HEK293 (cell line): Measurements from ENCODE around the gene UCKL1.

ENCODE experiments used
- BCL11A ChIP-seq: fragments of 450-650 bp; formaldehyde crosslinking; IDR thresholded peaks from 2 replicates; pipeline ENCODE4 v1.5.1; 2016; ENCODE audit warnings: low read depth, missing biosample characterization, missing genetic modification characterization
- FEZF1 ChIP-seq: fragments of 450-650 bp; formaldehyde crosslinking; IDR thresholded peaks from 2 replicates; pipeline ENCODE4 v1.5.1; 2016; ENCODE audit warnings: missing biosample characterization, missing genetic modification characterization
- GLI4 ChIP-seq: fragments of 450-650 bp; formaldehyde crosslinking; IDR thresholded peaks from 2 replicates; pipeline ENCODE4 v1.5.1; 2016; ENCODE audit warnings: missing biosample characterization, missing genetic modification characterization
- HOXA7 ChIP-seq: sonication (generic); formaldehyde crosslinking; IDR thresholded peaks from 2 replicates; pipeline ENCODE4 v1.8.1; 2022; ENCODE audit warnings: missing genetic modification reagents, borderline replicate concordance
- KLF1 ChIP-seq: fragments of 450-650 bp; formaldehyde crosslinking; IDR thresholded peaks from 2 replicates; pipeline ENCODE4 v1.5.1; 2016; ENCODE audit warnings: missing biosample characterization, missing genetic modification characterization
- OSR2 ChIP-seq: fragments of 450-650 bp; formaldehyde crosslinking; IDR thresholded peaks from 2 replicates; pipeline ENCODE4 v1.5.1; 2016; ENCODE audit warnings: missing biosample characterization, missing genetic modification characterization
- OVOL3 ChIP-seq: fragments of 450-650 bp; formaldehyde crosslinking; IDR thresholded peaks from 2 replicates; pipeline ENCODE4 v1.5.1; 2016; ENCODE audit warnings: missing biosample characterization, missing genetic modification characterization
- SALL2 ChIP-seq: fragments of 450-650 bp; formaldehyde crosslinking; IDR thresholded peaks from 2 replicates; pipeline ENCODE4 v1.5.0; 2017; ENCODE audit warnings: missing biosample characterization, mild to moderate bottlenecking, missing genetic modification characterization, borderline replicate concordance
- TRIM28 ChIP-seq: IDR thresholded peaks from 2 replicates; pipeline ENCODE4 v1.6.1; 2011; ENCODE audit warnings: low read length, control low read depth, borderline replicate concordance
- YY1 ChIP-seq: fragments of 450-650 bp; formaldehyde crosslinking; IDR thresholded peaks from 2 replicates; pipeline ENCODE4 v1.5.1; 2018; ENCODE audit warnings: missing biosample characterization, missing genetic modification characterization
- ZBTB20 ChIP-seq: fragments of 450-650 bp; formaldehyde crosslinking; IDR thresholded peaks from 2 replicates; pipeline ENCODE4 v1.5.1; 2016; ENCODE audit warnings: missing biosample characterization, missing genetic modification characterization
- ZBTB6 ChIP-seq: fragments of 450-650 bp; formaldehyde crosslinking; IDR thresholded peaks from 2 replicates; pipeline ENCODE4 v1.5.1; 2017; ENCODE audit warnings: missing biosample characterization, missing genetic modification characterization
- ZFP37 ChIP-seq: fragments of 450-650 bp; formaldehyde crosslinking; IDR thresholded peaks from 2 replicates; pipeline ENCODE4 v1.5.1; 2016; ENCODE audit warnings: missing biosample characterization, missing genetic modification characterization
- ZNF184 ChIP-seq: fragments of 450-650 bp; IDR thresholded peaks from 2 replicates; pipeline ENCODE4 v1.5.1; 2018; ENCODE audit warnings: missing biosample characterization, mild to moderate bottlenecking, missing genetic modification characterization
- ZNF248 ChIP-seq: fragments of 450-650 bp; formaldehyde crosslinking; IDR thresholded peaks from 2 replicates; pipeline ENCODE4 v1.5.1; 2017; ENCODE audit warnings: missing biosample characterization, missing genetic modification characterization
- ZNF266 ChIP-seq: fragments of 450-650 bp; formaldehyde crosslinking; IDR thresholded peaks from 2 replicates; pipeline ENCODE4 v1.5.1; 2016; ENCODE audit warnings: missing biosample characterization, missing genetic modification characterization, low read depth
- ZNF292 ChIP-seq: fragments of 450-650 bp; formaldehyde crosslinking; IDR thresholded peaks from 2 replicates; pipeline ENCODE4 v1.5.1; 2016; ENCODE audit warnings: low read depth, missing biosample characterization, missing genetic modification characterization, borderline replicate concordance
- ZNF366 ChIP-seq: fragments of 450-650 bp; formaldehyde crosslinking; conservative IDR thresholded peaks from 2 replicates; pipeline ENCODE4 v1.5.1; 2016; ENCODE audit warnings: missing biosample characterization, missing genetic modification characterization
- ZNF501 ChIP-seq: fragments of 450-650 bp; formaldehyde crosslinking; IDR thresholded peaks from 2 replicates; pipeline ENCODE4 v1.5.1; 2016; ENCODE audit warnings: missing biosample characterization, missing genetic modification characterization
- ZNF548 ChIP-seq: fragments of 450-650 bp; formaldehyde crosslinking; IDR thresholded peaks from 2 replicates; pipeline ENCODE4 v1.5.1; 2016; ENCODE audit warnings: missing biosample characterization, missing genetic modification characterization
- ZNF571 ChIP-seq: fragments of 450-650 bp; formaldehyde crosslinking; IDR thresholded peaks from 2 replicates; pipeline ENCODE4 v1.5.0; 2017; ENCODE audit warnings: missing biosample characterization, missing genetic modification characterization
- ZNF585B ChIP-seq: fragments of 450-650 bp; formaldehyde crosslinking; IDR thresholded peaks from 2 replicates; pipeline ENCODE4 v1.5.1; 2016; ENCODE audit warnings: missing biosample characterization, missing genetic modification characterization
- ZNF610 ChIP-seq: fragments of 450-650 bp; formaldehyde crosslinking; IDR thresholded peaks from 2 replicates; pipeline ENCODE4 v1.5.1; 2016; ENCODE audit warnings: missing biosample characterization, missing genetic modification characterization, borderline replicate concordance
- ZNF621 ChIP-seq: fragments of 450-650 bp; formaldehyde crosslinking; IDR thresholded peaks from 2 replicates; pipeline ENCODE4 v1.5.1; 2017; ENCODE audit warnings: missing biosample characterization, missing genetic modification characterization
- ZNF660 ChIP-seq: fragments of 450-650 bp; IDR thresholded peaks from 2 replicates; pipeline ENCODE4 v1.5.1; 2018; ENCODE audit warnings: missing biosample characterization, mild to moderate bottlenecking, missing genetic modification characterization
- ZNF664 ChIP-seq: fragments of 450-650 bp; formaldehyde crosslinking; IDR thresholded peaks from 2 replicates; pipeline ENCODE4 v1.5.1; 2016; ENCODE audit warnings: missing biosample characterization, missing genetic modification characterization
- ZNF701 ChIP-seq: fragments of 450-650 bp; formaldehyde crosslinking; IDR thresholded peaks from 2 replicates; pipeline ENCODE4 v1.5.1; 2016; ENCODE audit warnings: missing biosample characterization, missing genetic modification characterization
- ZNF776 ChIP-seq: fragments of 450-650 bp; formaldehyde crosslinking; IDR thresholded peaks from 2 replicates; pipeline ENCODE4 v1.5.0; 2017; ENCODE audit warnings: missing biosample characterization, missing genetic modification characterization, borderline replicate concordance
- ZNF837 ChIP-seq: fragments of 450-650 bp; formaldehyde crosslinking; IDR thresholded peaks from 2 replicates; pipeline ENCODE4 v1.5.1; 2016; ENCODE audit warnings: missing biosample characterization, missing genetic modification characterization
- ZSCAN16 ChIP-seq: fragments of 450-650 bp; formaldehyde crosslinking; IDR thresholded peaks from 2 replicates; pipeline ENCODE4 v1.5.1; 2016; ENCODE audit warnings: missing biosample characterization, missing genetic modification characterization
- ZSCAN30 ChIP-seq: fragments of 450-650 bp; IDR thresholded peaks from 2 replicates; pipeline ENCODE4 v1.5.1; 2018; ENCODE audit warnings: missing biosample characterization, mild to moderate bottlenecking, missing genetic modification characterization, moderate library complexity
- TF ChIP-seq, protein P1 (sequence below): fragments of 450-650 bp; formaldehyde crosslinking; IDR thresholded peaks from 2 replicates; pipeline ENCODE4 v1.5.1; 2016; ENCODE audit warnings: missing biosample characterization, missing genetic modification characterization
- TF ChIP-seq, protein P2 (sequence below): fragments of 450-650 bp; formaldehyde crosslinking; IDR thresholded peaks from 2 replicates; pipeline ENCODE4 v1.5.1; 2016; ENCODE audit warnings: missing biosample characterization, missing genetic modification characterization
- TF ChIP-seq, protein P3 (sequence below): fragments of 450-650 bp; formaldehyde crosslinking; IDR thresholded peaks from 2 replicates; pipeline ENCODE4 v1.5.1; 2017; ENCODE audit warnings: missing biosample characterization, mild to moderate bottlenecking, missing genetic modification characterization, moderate library complexity
- TF ChIP-seq, protein P4 (sequence below): fragments of 450-650 bp; formaldehyde crosslinking; IDR thresholded peaks from 2 replicates; pipeline ENCODE4 v1.5.1; 2016; ENCODE audit warnings: missing biosample characterization, missing genetic modification characterization

Gene UCKL1

DNA sequence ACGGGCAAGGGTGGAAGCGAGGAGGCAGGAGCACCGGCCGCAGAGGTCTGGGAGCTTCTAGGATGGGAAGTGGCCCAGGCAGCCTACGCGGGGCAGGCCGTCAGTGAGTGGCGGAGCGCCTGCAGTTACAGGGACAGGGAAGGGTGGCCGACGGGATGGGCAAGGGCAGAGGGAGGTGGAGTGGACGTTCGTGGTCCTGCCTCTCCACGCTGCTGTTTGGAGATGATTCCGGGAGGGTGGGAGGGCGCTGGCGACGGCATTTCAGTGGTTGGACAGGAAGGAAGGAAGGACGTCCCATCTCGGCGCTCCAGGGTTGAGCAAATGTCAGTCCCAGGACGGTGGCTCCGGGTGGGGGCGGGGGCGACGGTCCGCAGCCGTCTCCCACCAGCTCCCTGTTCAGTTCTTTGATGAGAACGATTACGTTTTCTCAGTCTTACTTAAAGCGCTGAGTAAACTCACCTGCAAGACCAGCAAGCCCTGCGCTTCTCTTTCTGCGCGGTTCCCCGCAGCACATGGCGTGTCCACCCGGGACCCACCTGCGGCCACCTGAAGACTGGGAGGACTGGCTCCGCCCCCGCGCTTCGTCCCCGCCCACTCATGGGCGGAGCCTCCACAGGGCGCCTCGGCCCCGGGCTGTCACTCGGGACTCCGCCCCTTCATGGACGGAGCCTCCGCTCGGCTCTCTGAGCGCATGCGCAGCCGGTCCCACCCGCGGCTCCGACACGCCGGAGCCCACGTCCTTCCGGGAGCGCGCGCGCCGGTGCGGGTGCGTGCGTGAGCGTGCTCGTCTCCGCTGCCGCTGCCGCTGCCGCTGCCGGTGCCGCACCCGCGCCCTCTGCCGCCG is 61.6 kb downstream of the UCKL1 start, which contains the start of gene DNAJC5 (continued):
- TF ChIP-seq, protein P1, sequence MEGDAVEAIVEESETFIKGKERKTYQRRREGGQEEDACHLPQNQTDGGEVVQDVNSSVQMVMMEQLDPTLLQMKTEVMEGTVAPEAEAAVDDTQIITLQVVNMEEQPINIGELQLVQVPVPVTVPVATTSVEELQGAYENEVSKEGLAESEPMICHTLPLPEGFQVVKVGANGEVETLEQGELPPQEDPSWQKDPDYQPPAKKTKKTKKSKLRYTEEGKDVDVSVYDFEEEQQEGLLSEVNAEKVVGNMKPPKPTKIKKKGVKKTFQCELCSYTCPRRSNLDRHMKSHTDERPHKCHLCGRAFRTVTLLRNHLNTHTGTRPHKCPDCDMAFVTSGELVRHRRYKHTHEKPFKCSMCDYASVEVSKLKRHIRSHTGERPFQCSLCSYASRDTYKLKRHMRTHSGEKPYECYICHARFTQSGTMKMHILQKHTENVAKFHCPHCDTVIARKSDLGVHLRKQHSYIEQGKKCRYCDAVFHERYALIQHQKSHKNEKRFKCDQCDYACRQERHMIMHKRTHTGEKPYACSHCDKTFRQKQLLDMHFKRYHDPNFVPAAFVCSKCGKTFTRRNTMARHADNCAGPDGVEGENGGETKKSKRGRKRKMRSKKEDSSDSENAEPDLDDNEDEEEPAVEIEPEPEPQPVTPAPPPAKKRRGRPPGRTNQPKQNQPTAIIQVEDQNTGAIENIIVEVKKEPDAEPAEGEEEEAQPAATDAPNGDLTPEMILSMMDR (tag by site-specific recombination): no peak
- TF ChIP-seq ZNF548 (tag by site-specific recombination) (no peak), ZNF621 (tag by site-specific recombination) (no peak), ZNF610 (no peak), ZNF837 (tag by site-specific recombination) (no peak), ZNF501 (tag by site-specific recombination) (no peak), ZNF660 (tag by site-specific recombination) (no peak), ZNF571 (tag by site-specific recombination) (no peak), ZNF776 (tag by site-specific recombination) (no peak), ZNF184 (tag by site-specific recombination) (no peak), ZNF366 (tag by site-specific recombination) (no peak; the same call in 1 of the 2 replicates), ZBTB20 (tag by site-specific recombination) (peak; percentile 28; the same call in 1 of the 2 replicates), ZBTB6 (tag by site-specific recombination) (no peak), ZNF701 (tag by site-specific recombination) (no peak), OVOL3 (tag by site-specific recombination) (no peak), KLF1 (tag by site-specific recombination) (peak; percentile 50; the same call in 1 of the 2 replicates), ZSCAN30 (tag by site-specific recombination) (peak; percentile 67; the same call in 1 of the 2 replicates), YY1 (no peak), FEZF1 (tag by site-specific recombination) (no peak), ZNF292 (no peak), ZNF664 (tag by site-specific recombination) (no peak), ZNF266 (tag by site-specific recombination) (no peak), ZFP37 (no peak), BCL11A (tag by site-specific recombination) (0 out of 2 replicates have a peak, but pooled peaks have one; percentile 7), OSR2 (no peak), GLI4 (no peak), ZNF585B (tag by site-specific recombination) (no peak), ZSCAN16 (tag by site-specific recombination) (no peak), TRIM28 (no peak), ZNF248 (tag by site-specific recombination) (no peak), HOXA7 (CRISPR knock-in tag) (no peak), SALL2 (tag by site-specific recombination) (no peak)
- TF ChIP-seq, protein P2, sequence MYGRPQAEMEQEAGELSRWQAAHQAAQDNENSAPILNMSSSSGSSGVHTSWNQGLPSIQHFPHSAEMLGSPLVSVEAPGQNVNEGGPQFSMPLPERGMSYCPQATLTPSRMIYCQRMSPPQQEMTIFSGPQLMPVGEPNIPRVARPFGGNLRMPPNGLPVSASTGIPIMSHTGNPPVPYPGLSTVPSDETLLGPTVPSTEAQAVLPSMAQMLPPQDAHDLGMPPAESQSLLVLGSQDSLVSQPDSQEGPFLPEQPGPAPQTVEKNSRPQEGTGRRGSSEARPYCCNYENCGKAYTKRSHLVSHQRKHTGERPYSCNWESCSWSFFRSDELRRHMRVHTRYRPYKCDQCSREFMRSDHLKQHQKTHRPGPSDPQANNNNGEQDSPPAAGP (tag by site-specific recombination): 0 out of 2 replicates have a peak, but pooled peaks have one; percentile 45
- TF ChIP-seq, protein P3, sequence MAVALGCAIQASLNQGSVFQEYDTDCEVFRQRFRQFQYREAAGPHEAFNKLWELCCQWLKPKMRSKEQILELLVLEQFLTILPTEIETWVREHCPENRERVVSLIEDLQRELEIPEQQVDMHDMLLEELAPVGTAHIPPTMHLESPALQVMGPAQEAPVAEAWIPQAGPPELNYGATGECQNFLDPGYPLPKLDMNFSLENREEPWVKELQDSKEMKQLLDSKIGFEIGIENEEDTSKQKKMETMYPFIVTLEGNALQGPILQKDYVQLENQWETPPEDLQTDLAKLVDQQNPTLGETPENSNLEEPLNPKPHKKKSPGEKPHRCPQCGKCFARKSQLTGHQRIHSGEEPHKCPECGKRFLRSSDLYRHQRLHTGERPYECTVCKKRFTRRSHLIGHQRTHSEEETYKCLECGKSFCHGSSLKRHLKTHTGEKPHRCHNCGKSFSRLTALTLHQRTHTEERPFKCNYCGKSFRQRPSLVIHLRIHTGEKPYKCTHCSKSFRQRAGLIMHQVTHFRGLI (tag by site-specific recombination): no peak
- TF ChIP-seq, protein P4, sequence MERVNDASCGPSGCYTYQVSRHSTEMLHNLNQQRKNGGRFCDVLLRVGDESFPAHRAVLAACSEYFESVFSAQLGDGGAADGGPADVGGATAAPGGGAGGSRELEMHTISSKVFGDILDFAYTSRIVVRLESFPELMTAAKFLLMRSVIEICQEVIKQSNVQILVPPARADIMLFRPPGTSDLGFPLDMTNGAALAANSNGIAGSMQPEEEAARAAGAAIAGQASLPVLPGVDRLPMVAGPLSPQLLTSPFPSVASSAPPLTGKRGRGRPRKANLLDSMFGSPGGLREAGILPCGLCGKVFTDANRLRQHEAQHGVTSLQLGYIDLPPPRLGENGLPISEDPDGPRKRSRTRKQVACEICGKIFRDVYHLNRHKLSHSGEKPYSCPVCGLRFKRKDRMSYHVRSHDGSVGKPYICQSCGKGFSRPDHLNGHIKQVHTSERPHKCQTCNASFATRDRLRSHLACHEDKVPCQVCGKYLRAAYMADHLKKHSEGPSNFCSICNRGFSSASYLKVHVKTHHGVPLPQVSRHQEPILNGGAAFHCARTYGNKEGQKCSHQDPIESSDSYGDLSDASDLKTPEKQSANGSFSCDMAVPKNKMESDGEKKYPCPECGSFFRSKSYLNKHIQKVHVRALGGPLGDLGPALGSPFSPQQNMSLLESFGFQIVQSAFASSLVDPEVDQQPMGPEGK (tag by site-specific recombination): peak; percentile 79
